Gastrocnemius medialis (tissue), 4 donors: ENCODE data around the gene ABL1. TPM values are rescaled to one million over a fixed set of nuclear protein-coding genes. Genes with fewer than 3 reads are reported as not detected.

Experiments used
- ATAC-seq, 2 donors: fragments of 150-250 bp; one replicate each; pipeline ENCODE4 v1.9.1; 2016
- DNase-seq, 2 donors: peaks; one replicate each; pipeline ENCODE4 v3.0.0-alpha.2; 2019
- H3K27ac ChIP-seq, 4 donors: fragments of 200-600 bp; sonication (generic); 1 replicate in 1 of 4; 2 replicates in 3 of 4; pipeline ENCODE4 v1.5.1; 2016 to 2018; ENCODE audit warnings: mild to moderate bottlenecking in 2 of 4, moderate library complexity in 1 of 4
- H3K27me3 ChIP-seq, 3 donors: fragments of 200-600 bp; sonication (generic) in 2 of 3; 1 replicate in 1 of 3; 2 replicates in 2 of 3; pipeline versions ENCODE4 v1.5.1 to v1.6.0; 2016 to 2019; ENCODE audit warnings: mild to moderate bottlenecking in 1 of 3, moderate library complexity in 1 of 3
- H3K36me3 ChIP-seq, 2 donors: fragments of 200-600 bp; sonication (generic) in 1 of 2; one replicate each; pipeline ENCODE4 v1.5.1; 2017 to 2018
- H3K4me1 ChIP-seq, 2 donors: fragments of 200-600 bp; sonication (generic) in 1 of 2; one replicate each; pipeline ENCODE4 v1.5.1; 2016 to 2017; ENCODE audit warnings: mild to moderate bottlenecking in 2 of 2
- H3K4me3 ChIP-seq, 4 donors: fragments of 200-600 bp; sonication (generic) in 3 of 4; 1 replicate in 1 of 4; 2 replicates in 3 of 4; pipeline ENCODE4 v1.5.1; 2016 to 2019; ENCODE audit warnings: mild to moderate bottlenecking in 2 of 4
- H3K9me3 ChIP-seq, 3 donors: fragments of 200-600 bp; sonication (generic) in 2 of 3; 1 replicate in 1 of 3; 2 replicates in 2 of 3; pipeline ENCODE4 v1.5.1; 2016 to 2019
- CTCF ChIP-seq, 5 experiments: fragments of 450-650 bp in 3 of 5; fragments of 200-600 bp in 2 of 5; sonication (generic) in 2 of 5; IDR thresholded peaks in 4 of 5; conservative IDR thresholded peaks in 1 of 5; 1 replicate in 4 of 5; 2 replicates in 1 of 5; pipeline ENCODE4 v1.5.1; 2016 to 2019; ENCODE audit warnings: antibody characterized with exemption in 5 of 5, mild to moderate bottlenecking in 3 of 5, moderate library complexity in 3 of 5
- POLR2A ChIP-seq, 2 donors: fragments of 450-650 bp; IDR thresholded peaks; one replicate each; pipeline ENCODE4 v1.6.1; 2017; ENCODE audit warnings: antibody characterized with exemption in 2 of 2, mild to moderate bottlenecking in 2 of 2, moderate library complexity in 2 of 2
- in situ Hi-C, 4 donors: fragments of 200-750 bp; cut with MboI; loops; one replicate each; pipeline versions ENCODE4 v1.15.0 to v1.8.0; 2017; ENCODE audit warnings: low sequenced_read_pairs in 4 of 4
- intact Hi-C: fragments of 100-400 bp; cut with DNase I; formaldehyde crosslinking; loops from one replicate; pipeline ENCODE4 v1.15.1; 2023; ENCODE audit warnings: low total_unique reads
- total RNA-seq, 4 donors: library from RNA; depleted of rRNA; stranded (reverse); fragments of >200 nt; gene quantifications; one replicate each; pipeline versions ENCODE4 v1.1.0 to v1.2.3, GENCODE V29; 2016

Gene ABL1
- total RNA-seq, 4 donors from 2014 or later = 22.8 to 55.5 (median 28.5) TPM

GRCh38 chr9:130918101-130918825 is 83.2 kb downstream of the ABL1 start:
- no peak overlapping the region for H3K27ac ChIP-seq
- intact Hi-C loops = no loop called here
- TF ChIP-seq CTCF (IDR thresholded peaks at IDR 0.05 in 4 of 5, conservative IDR thresholded peaks at IDR 0.05 in 1 of 5) (no peak), POLR2A (IDR thresholded peaks at IDR 0.05) (no peak)
- no peaks in the 10 kb centered on the region for H3K4me1 ChIP-seq
- H3K4me3 ChIP-seq = no peak overlapping the region
- ATAC-seq (no peak), DNase-seq (no peak)
- no peaks in the 10 kb centered on the region for H3K36me3 ChIP-seq
- in situ Hi-C loops = no loop called here
- no peaks in the 10 kb centered on the region for H3K9me3 ChIP-seq
- H3K27me3 ChIP-seq = peaks cover 35 to 44% (median 40%) of the 10 kb centered on the region in 3 donors

- ATAC-seq (no peak), DNase-seq (no peak)
- intact Hi-C loops = no loop called here
- no peak for TF ChIP-seq CTCF (IDR thresholded peaks at IDR 0.05 in 4 of 5, conservative IDR thresholded peaks at IDR 0.05 in 1 of 5)
- no peak for TF ChIP-seq POLR2A (IDR thresholded peaks at IDR 0.05)
- Histone ChIP-seq H3K36me3 (no peaks in the 10 kb centered on the region), H3K4me1 (no peaks in the 10 kb centered on the region), H3K27me3 (peaks cover 32 to 42% (median 33%) of the 10 kb centered on the region in 3 donors), H3K4me3 (no peak overlapping the region), H3K9me3 (no peaks in the 10 kb centered on the region), H3K27ac (no peak overlapping the region)
- in situ Hi-C loops = no loop called here
These were observed 83.9 kb downstream of the ABL1 start for GRCh38 chr9:130918826-130919558.

GRCh38 chr9:130919559-130920145 is 84.6 kb downstream of the ABL1 start:
- in situ Hi-C loops (no loop called here), intact Hi-C loops (no loop called here)
- no peaks in the 10 kb centered on the region for H3K36me3 ChIP-seq
- H3K9me3 ChIP-seq = no peaks in the 10 kb centered on the region
- H3K4me1 ChIP-seq = no peaks in the 10 kb centered on the region
- no peak overlapping the region for H3K27ac ChIP-seq
- TF ChIP-seq CTCF (IDR thresholded peaks at IDR 0.05 in 4 of 5, conservative IDR thresholded peaks at IDR 0.05 in 1 of 5) = no peak
- no peak for TF ChIP-seq POLR2A (IDR thresholded peaks at IDR 0.05)
- DNase-seq = no peak
- H3K4me3 ChIP-seq = no peak overlapping the region
- H3K27me3 ChIP-seq = peaks cover 26 to 37% (median 32%) of the 10 kb centered on the region in 3 donors
- ATAC-seq = no peak

GRCh38 chr9:130920233-130920632 is 85.2 kb downstream of the ABL1 start:
- Histone ChIP-seq H3K27me3 (peaks cover 26 to 34% (median 32%) of the 10 kb centered on the region in 3 donors), H3K36me3 (no peaks in the 10 kb centered on the region), H3K9me3 (no peaks in the 10 kb centered on the region), H3K4me1 (no peaks in the 10 kb centered on the region), H3K27ac (no peak overlapping the region), H3K4me3 (no peak overlapping the region)
- in situ Hi-C loops (no loop called here), intact Hi-C loops (no loop called here)
- ATAC-seq (no peak), DNase-seq (no peak)
- no peak for TF ChIP-seq CTCF (IDR thresholded peaks at IDR 0.05 in 4 of 5, conservative IDR thresholded peaks at IDR 0.05 in 1 of 5)
- no peak for TF ChIP-seq POLR2A (IDR thresholded peaks at IDR 0.05)
